PC-3 (cell line): ENCODE data around the gene PLEKHG3. TPM values are rescaled to one million over a fixed set of nuclear protein-coding genes. Genes with fewer than 3 reads are reported as not detected.

Experiments
- ATAC-seq: fragments of 200-7000 bp; cut with Tn5 transposase; 2 replicates; pipeline ENCODE4 v1.9.1; 2020; ENCODE audit warnings: mild to moderate bottlenecking, moderate library complexity
- BruUV-seq: library from RNA; stranded (reverse); fragments of 400-500 nt; replicated peaks from 2 replicates; lab custom pipeline; 2021; lab: Mats Ljungman, UMichigan
- CTCF ChIA-PET: fragments of 300-600 bp; sonication (Branson Sonifier 250); formaldehyde crosslinking; loops from one replicate; lab custom pipeline; 2022; ENCODE audit warnings: antibody characterized with exemption; lab: Charles Lee
- POLR2A ChIA-PET: fragments of 300-600 bp; sonication (Branson Sonifier 250); formaldehyde crosslinking; loops from one replicate; lab custom pipeline; 2022; ENCODE audit warnings: antibody characterized with exemption; ENCODE audit not compliant: unreplicated experiment; lab: Charles Lee
- DNase-seq: peaks from one replicate; pipeline ENCODE4 v3.0.0-alpha.2; 2015
- H2AFZ ChIP-seq: fragments of 300-600 bp; sonication (generic); 2 replicates; pipeline ENCODE4 v1.6.0; 2016; ENCODE audit warnings: antibody characterized with exemption, low read length
- H3F3A ChIP-seq: fragments of 300-600 bp; sonication (generic); one replicate; pipeline ENCODE4 v1.6.0; 2017; ENCODE audit warnings: antibody characterized with exemption, low read length, control low read depth, mild to moderate bottlenecking; ENCODE audit not compliant: unreplicated experiment
- H3K27ac ChIP-seq: fragments of 300-600 bp; sonication (generic); 2 replicates; pipeline ENCODE4 v1.5.1; 2016; ENCODE audit warnings: mild to moderate bottlenecking, low read length
- H3K27me3 ChIP-seq: fragments of 300-600 bp; sonication (generic); 2 replicates; pipeline ENCODE4 v1.6.1; 2016; ENCODE audit warnings: low read length, mixed read lengths
- H3K36me3 ChIP-seq: fragments of 300-600 bp; sonication (generic); 2 replicates; pipeline ENCODE4 v1.6.1; 2016; ENCODE audit warnings: low read depth, mixed run types, low read length, mixed read lengths
- H3K4me1 ChIP-seq: fragments of 300-600 bp; sonication (generic); 2 replicates; pipeline ENCODE4 v1.5.1; 2016; ENCODE audit warnings: low read length; ENCODE audit not compliant: insufficient read depth
- H3K4me2 ChIP-seq: fragments of 300-600 bp; sonication (generic); 2 replicates; pipeline ENCODE4 v1.6.0; 2016; ENCODE audit warnings: low read length
- H3K4me3 ChIP-seq: fragments of 300-600 bp; sonication (generic); 2 replicates; pipeline ENCODE4 v1.5.1; 2016; ENCODE audit warnings: mild to moderate bottlenecking, low read length, mixed read lengths
- H3K79me2 ChIP-seq: fragments of 300-600 bp; sonication (generic); 2 replicates; pipeline ENCODE4 v1.6.1; 2017; ENCODE audit warnings: low read length, mixed read lengths
- H3K9ac ChIP-seq: fragments of 300-600 bp; sonication (generic); 2 replicates; pipeline ENCODE4 v1.6.0; 2016; ENCODE audit warnings: mild to moderate bottlenecking, low read length
- H3K9me2 ChIP-seq: fragments of 300-600 bp; sonication (generic); replicated peaks from 2 replicates; pipeline ENCODE4 v1.6.1; 2016; ENCODE audit warnings: mixed run types, low read length, mixed read lengths
- H3K9me3 ChIP-seq: fragments of 300-600 bp; sonication (generic); 2 replicates; pipeline ENCODE4 v1.6.1; 2016; ENCODE audit warnings: low read length, mixed read lengths
- H4K20me1 ChIP-seq: fragments of 300-600 bp; sonication (generic); 2 replicates; pipeline ENCODE4 v1.6.1; 2016; ENCODE audit warnings: low read length, mixed read lengths
- EZH2 ChIP-seq: fragments of 300-600 bp; sonication (generic); IDR thresholded peaks from one replicate; pipeline ENCODE4 v1.6.1; 2017; ENCODE audit warnings: antibody characterized with exemption, mild to moderate bottlenecking, low read length; ENCODE audit not compliant: unreplicated experiment
- EZH2phosphoT487 ChIP-seq: fragments of 300-600 bp; sonication (generic); IDR thresholded peaks from 2 replicates; pipeline ENCODE4 v1.6.1; 2018; ENCODE audit warnings: mild to moderate bottlenecking, antibody characterized with exemption, low read length, borderline replicate concordance
- intact Hi-C: fragments of 100-400 bp; cut with micrococcal nuclease; formaldehyde crosslinking; loops from 2 replicates; pipeline ENCODE4 v1.9.0; 2023
- total RNA-seq: library from RNA; depleted of rRNA; stranded (reverse); fragments of >200 nt; gene quantifications from 2 replicates; pipeline ENCODE4 v1.2.3, GENCODE V29; 2014
- TF ChIP-seq, protein P1 (sequence below): fragments of 300-600 bp; sonication (generic); conservative IDR thresholded peaks from 2 replicates; pipeline ENCODE4 v1.5.1; 2017; ENCODE audit warnings: antibody characterized with exemption, low read depth, mild to moderate bottlenecking, low read length

PLEKHG3 gene
- total RNA-seq, 1 experiment from 2014 or later = 49.6 TPM

GRCh38 chr14:64758691-64759554, 54.7 kb downstream of the PLEKHG3 start:
- DNase-seq = peak; percentile 82
- Histone ChIP-seq H3K27ac (peak overlapping the region; percentile 87), H3K79me2 (no peaks in the 10 kb centered on the region), H3K27me3 (no peaks in the 10 kb centered on the region), H3F3A (no peaks in the 10 kb centered on the region), H3K36me3 (no peaks in the 10 kb centered on the region), H3K4me1 (peaks cover 78% of the 10 kb centered on the region), H3K9me2 (no peaks in the 10 kb centered on the region), H3K9me3 (no peaks in the 10 kb centered on the region), H2AFZ (no peak overlapping the region), H3K4me3 (no peak overlapping the region; the same call in 1 of the 2 replicates), H3K4me2 (peak overlapping the region; percentile 60), H4K20me1 (no peaks in the 10 kb centered on the region), H3K9ac (peak overlapping the region; percentile 73)
- ChIA-PET POLR2A (interaction anchor here (0.6 kb wide), 1 partner anchor 61 kb away, joined by 3 read pairs; no protein-coding TSS in a partner anchor), CTCF (interaction anchor here (0.6 to 0.9 kb wide), 2 partner anchors 64 to 131 kb away, joined by 3 to 7 read pairs; no protein-coding TSS in a partner anchor)
- BruUV-seq = no TSS peak
- TF ChIP-seq EZH2 (no peak), EZH2phosphoT487 (no peak)
- TF ChIP-seq, protein P1, sequence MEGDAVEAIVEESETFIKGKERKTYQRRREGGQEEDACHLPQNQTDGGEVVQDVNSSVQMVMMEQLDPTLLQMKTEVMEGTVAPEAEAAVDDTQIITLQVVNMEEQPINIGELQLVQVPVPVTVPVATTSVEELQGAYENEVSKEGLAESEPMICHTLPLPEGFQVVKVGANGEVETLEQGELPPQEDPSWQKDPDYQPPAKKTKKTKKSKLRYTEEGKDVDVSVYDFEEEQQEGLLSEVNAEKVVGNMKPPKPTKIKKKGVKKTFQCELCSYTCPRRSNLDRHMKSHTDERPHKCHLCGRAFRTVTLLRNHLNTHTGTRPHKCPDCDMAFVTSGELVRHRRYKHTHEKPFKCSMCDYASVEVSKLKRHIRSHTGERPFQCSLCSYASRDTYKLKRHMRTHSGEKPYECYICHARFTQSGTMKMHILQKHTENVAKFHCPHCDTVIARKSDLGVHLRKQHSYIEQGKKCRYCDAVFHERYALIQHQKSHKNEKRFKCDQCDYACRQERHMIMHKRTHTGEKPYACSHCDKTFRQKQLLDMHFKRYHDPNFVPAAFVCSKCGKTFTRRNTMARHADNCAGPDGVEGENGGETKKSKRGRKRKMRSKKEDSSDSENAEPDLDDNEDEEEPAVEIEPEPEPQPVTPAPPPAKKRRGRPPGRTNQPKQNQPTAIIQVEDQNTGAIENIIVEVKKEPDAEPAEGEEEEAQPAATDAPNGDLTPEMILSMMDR = no peak
- ATAC-seq = peak; percentile 47
- intact Hi-C loops = loop anchor here (1.0 to 2.0 kb wide), 2 partner anchors 38 to 254 kb away; no protein-coding TSS in a partner anchor

DNA sequence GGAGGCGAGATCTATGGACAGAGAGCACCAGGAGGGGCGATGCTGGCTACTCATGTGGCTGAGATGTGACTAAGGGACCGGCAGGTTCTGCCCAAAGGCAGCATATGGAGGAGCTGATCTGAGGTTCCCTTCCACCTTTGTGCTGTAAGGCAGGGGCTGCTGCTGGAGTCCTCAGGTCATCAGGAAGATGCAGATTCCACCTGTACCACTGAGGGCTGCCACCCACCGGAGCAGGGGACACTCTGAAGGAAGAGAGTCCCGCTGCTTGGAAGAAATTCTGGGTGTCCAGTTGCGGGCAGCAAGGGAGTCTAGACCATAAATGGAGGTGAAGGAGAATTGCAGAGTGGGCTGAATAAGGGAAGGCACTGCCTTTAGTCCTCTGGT, 55.3 kb downstream of the PLEKHG3 start:
- ATAC-seq (no peak), DNase-seq (no peak)
- Histone ChIP-seq H3K27me3 (no peaks in the 10 kb centered on the region), H2AFZ (no peak overlapping the region), H4K20me1 (no peaks in the 10 kb centered on the region), H3K36me3 (no peaks in the 10 kb centered on the region), H3K79me2 (no peaks in the 10 kb centered on the region), H3K9ac (no peak overlapping the region; the same call in 1 of the 2 replicates), H3K9me2 (no peaks in the 10 kb centered on the region), H3K4me3 (no peak overlapping the region), H3K4me2 (no peak overlapping the region), H3K9me3 (no peaks in the 10 kb centered on the region), H3K4me1 (peaks cover 84% of the 10 kb centered on the region), H3K27ac (no peak overlapping the region; the same call in 1 of the 2 replicates), H3F3A (no peaks in the 10 kb centered on the region)
- intact Hi-C loops = loop anchor here (2.0 kb wide), 1 partner anchor 39 kb away; no protein-coding TSS in a partner anchor
- ChIA-PET CTCF (interaction anchor here (0.6 kb wide), 1 partner anchor 13 kb away, joined by 3 read pairs; no protein-coding TSS in a partner anchor), POLR2A (no interaction called here)
- TF ChIP-seq, protein P1 = no peak
- TF ChIP-seq EZH2 (no peak), EZH2phosphoT487 (no peak)
- BruUV-seq = no TSS peak
